Measurements from ENCODE around the gene CTSD.
"Not testable (repeated sequence)": the region's sequence is repeated elsewhere in the genome, so short reads cannot be mapped to it uniquely, and the experiment has no call there.

The CTSD gene

GRCh38 chr11:1763796-1764661 is at the start of gene CTSD:
Gene CTSD, minus strand, starts transcription at chr11:1763927. Its CDS starts 68 bp downstream, at chr11:1763859.
- peak; percentile 84 to 89 for DNase-seq (ENCODE audit: low read depth in 2 of 2)

GRCh38 chr11:1813356-1813755 is 49.6 kb upstream of the CTSD start:
- DNase-seq (ENCODE audit: low read depth in 2 of 2) = not testable (repeated sequence)

- DNase-seq (ENCODE audit: low read depth in 2 of 2) = no peak
Observed at GRCh38 chr11:1812801-1813200, 49.1 kb upstream of the CTSD start.

- no peak for DNase-seq (ENCODE audit: low read depth in 2 of 2)
Observed at GRCh38 chr11:1812274-1812673, 48.5 kb upstream of the CTSD start.

GRCh38 chr11:1810761-1811160 is 47.0 kb upstream of the CTSD start:
- no peak for DNase-seq (ENCODE audit: low read depth in 2 of 2)

GRCh38 chr11:1807264-1807995 is 43.7 kb upstream of the CTSD start:
- DNase-seq (ENCODE audit: low read depth in 2 of 2) = no peak

- DNase-seq (ENCODE audit: low read depth in 2 of 2) = no peak
Observed at GRCh38 chr11:1805525-1805924, 41.8 kb upstream of the CTSD start.

- not testable (repeated sequence) for DNase-seq (ENCODE audit: low read depth in 2 of 2)
Observed at GRCh38 chr11:1803835-1804519, 40.2 kb upstream of the CTSD start.

- no peak for DNase-seq (ENCODE audit: low read depth in 2 of 2)
Observed at GRCh38 chr11:1803246-1803645, 39.5 kb upstream of the CTSD start.

GRCh38 chr11:1797391-1798125 is 33.8 kb upstream of the CTSD start:
- no peak for DNase-seq (ENCODE audit: low read depth in 2 of 2)

- no peak for DNase-seq (ENCODE audit: low read depth in 2 of 2)
Observed at GRCh38 chr11:1796413-1797011, 32.8 kb upstream of the CTSD start.

GRCh38 chr11:1793081-1793480 is 29.4 kb upstream of the CTSD start:
- DNase-seq (ENCODE audit: low read depth in 2 of 2) = no peak

GRCh38 chr11:1792461-1792860 is 28.7 kb upstream of the CTSD start:
- DNase-seq (ENCODE audit: low read depth in 2 of 2) = no peak

GRCh38 chr11:1791912-1792311 is 28.2 kb upstream of the CTSD start:
- DNase-seq (ENCODE audit: low read depth in 2 of 2) = no peak

- no peak for DNase-seq (ENCODE audit: low read depth in 2 of 2)
Observed at GRCh38 chr11:1786466-1786865, 22.7 kb upstream of the CTSD start.

- no peak for DNase-seq (ENCODE audit: low read depth in 2 of 2)
Observed at GRCh38 chr11:1785749-1786413, 22.2 kb upstream of the CTSD start.

- DNase-seq (ENCODE audit: low read depth in 2 of 2) = no peak
Observed at GRCh38 chr11:1784761-1785650, 21.3 kb upstream of the CTSD start.

- no peak for DNase-seq (ENCODE audit: low read depth in 2 of 2)
Observed at GRCh38 chr11:1783725-1784529, 20.2 kb upstream of the CTSD start.
